Inferior parietal cortex (tissue), 1 donor: Measurements from ENCODE around the gene DCLRE1B.

Experiments
- DNase-seq: peaks from one replicate; pipeline ENCODE4 v3.0.0-alpha.2; 2016; ENCODE audit errors: extremely low spot score

Gene DCLRE1B

GRCh38 chr1:113904674-113905434 is at the start of gene DCLRE1B, which contains the start of gene AP4B1:
Gene DCLRE1B, plus strand, starts transcription at chr1:113905326. Its CDS starts 261 bp downstream, at chr1:113905587.
Gene AP4B1, minus strand, starts transcription at chr1:113904799. Its CDS starts 82 bp downstream, at chr1:113904717.
- DNase-seq = peak; percentile 98

DNA sequence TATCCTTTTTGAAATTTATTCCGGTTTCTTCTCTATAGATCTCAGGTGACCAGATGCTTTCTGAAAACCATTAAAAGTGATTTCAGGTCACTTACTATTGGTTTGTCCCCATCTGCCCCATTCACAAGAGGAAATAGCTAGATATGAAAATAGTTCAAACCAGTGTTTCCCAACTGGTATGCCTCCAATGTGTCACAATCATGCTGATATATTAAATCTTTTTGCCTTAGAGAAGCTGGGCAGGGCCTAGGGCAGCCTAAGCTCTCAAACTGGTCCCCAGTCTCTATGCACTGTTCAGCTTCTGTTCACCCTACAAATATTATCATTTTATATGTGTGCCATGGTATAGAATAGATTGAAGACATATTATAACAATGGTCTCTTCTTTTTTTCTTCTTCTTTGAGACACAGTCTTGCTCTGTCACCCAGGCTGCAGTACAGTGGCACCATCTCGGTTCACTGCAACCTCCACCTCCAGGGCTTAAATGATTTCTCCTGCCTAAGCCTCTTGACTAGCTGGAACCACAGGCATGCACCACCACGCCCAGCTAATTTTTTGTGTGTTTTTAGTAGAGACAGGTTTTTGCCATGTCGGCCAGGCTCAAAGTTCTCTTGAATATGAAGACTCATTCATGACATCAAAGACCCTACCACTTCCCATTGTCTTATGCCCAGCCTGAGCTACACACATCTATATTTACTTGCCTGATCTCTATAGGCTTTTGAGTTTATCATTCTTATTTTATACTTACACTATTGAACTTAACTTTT is 49.3 kb upstream of the DCLRE1B start:
- DNase-seq = no peak

- DNase-seq = no peak
Measured at GRCh38 chr1:113856401-113856790, 48.7 kb upstream of the DCLRE1B start.

DNA sequence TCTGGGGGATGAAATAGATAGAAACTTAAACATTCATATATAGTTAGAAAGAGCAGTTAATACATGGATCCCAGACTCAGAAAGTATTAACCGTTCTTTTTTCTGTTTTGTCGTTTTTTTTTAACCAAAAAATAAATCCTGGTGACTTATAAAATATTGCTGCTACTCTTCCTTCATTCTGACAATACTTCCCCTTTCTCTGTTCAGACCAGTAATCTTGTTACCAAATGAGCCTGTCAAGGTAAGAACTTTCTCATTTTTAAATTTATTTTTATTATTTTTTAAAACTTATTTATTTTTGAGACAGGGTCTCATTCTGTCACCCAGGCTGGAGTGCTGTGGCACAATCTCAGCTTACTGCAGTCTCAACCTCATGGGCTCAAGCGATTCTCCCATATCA is 47.4 kb upstream of the DCLRE1B start:
- no peak for DNase-seq

DNA sequence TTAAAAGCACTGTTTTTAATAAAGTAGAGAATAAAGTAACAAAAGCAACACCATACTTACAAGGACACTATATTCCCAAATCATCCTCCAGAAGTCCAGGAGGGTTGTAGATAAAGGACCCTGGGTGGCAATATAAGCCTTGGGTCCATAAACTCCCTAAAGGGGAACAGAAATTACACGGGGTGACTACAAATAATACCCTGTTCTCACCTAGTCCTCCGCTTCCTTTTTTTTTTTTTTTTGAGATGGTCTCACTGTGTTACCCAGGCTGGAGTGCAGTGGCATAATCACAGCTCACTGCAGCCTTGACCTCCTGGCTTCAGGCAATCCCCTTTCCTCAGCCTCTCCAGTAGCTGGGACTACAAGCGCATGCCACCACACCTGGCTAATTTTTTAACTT is 46.7 kb upstream of the DCLRE1B start:
- no peak for DNase-seq

- DNase-seq = no peak
Measured at GRCh38 chr1:113858982-113859381, 46.1 kb upstream of the DCLRE1B start.

DNA sequence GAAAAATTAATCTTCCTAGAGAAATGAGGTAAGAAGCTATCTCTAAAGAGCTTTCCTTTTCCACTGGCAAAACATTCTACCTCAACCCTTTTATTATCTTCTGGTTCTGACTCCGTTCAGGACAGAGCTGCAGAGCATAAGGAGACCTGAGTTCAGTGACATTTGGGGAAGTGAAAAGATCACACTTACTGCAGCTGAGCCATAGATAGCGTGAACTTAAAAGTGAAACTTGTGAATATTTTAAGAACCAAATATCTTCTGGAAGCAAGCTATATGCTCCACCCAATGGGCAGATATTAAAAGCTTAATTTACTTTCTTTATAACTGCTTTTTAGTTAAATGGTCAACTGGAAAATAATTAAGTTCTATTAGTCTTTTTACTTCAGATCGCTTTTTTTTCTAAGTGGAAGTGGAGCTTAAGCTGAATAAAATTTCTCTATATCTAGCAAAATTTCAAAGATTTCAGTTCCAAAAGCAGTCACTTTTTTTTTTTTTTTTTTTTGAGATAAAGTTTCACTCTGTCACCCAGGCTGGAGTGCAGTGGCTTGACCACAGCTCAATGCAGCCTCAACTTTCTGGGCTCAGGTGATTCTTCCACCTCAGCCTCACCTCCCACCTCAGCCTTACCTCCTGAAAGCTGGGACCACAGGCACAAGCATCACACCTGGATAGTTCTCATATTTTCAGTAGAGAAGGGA is 45.5 kb upstream of the DCLRE1B start:
- DNase-seq = no peak

DNA sequence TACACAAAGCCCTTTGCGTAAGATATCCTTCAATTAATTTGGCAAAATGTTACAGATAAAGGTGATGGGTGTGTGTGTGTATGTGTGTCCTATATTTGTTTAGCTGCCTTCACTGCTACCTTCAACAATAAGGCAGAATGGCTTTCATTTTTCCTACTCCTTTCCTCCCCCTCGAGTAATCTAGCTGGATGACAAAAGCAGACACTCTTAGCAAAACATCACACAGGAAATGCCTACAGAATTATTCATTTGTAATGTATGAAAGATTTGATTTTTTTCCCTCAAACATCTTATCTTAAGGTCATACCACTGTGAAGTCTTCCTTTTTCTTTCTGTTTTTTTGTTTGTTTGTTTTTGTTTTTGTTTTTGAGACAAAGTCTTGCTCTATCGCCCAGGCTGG is 44.2 kb upstream of the DCLRE1B start:
- no peak for DNase-seq

GRCh38 chr1:113861641-113862040 is 43.5 kb upstream of the DCLRE1B start:
- DNase-seq = no peak

DNA sequence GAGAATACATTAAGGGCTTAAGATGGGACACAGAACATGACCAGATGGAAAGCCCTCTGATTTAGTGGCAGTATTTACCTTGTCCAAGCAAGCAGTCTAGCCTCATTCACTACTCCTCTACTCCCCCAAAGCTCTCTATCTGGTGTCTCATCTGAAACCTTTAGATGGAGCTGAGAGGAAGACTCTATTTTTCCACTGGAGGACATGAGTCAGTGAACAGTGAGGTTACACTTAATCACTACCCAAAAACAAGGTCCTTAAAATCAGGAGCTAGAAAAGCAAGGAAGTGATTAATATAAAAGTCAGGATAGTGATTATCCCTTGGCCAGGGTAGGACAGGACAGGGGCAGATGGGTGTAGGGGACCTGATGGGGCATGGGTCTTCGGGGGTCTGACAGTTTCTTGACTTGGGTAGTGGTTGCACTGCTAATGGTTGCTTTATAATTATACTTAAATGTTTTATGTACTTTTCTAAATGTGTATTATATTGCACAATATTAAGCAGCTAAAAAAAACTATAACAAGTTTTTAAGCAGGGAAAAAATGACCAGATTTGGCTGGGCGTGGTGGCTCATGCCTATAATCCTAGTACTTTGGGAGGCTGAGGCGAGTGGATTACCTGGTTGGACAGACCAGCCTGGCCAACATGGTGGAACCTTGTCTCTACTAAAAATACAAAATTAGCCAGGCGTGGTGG is 36.6 kb upstream of the DCLRE1B start:
- no peak for DNase-seq

- no peak for DNase-seq
Measured at GRCh38 chr1:113870778-113871177, 34.3 kb upstream of the DCLRE1B start.

DNA sequence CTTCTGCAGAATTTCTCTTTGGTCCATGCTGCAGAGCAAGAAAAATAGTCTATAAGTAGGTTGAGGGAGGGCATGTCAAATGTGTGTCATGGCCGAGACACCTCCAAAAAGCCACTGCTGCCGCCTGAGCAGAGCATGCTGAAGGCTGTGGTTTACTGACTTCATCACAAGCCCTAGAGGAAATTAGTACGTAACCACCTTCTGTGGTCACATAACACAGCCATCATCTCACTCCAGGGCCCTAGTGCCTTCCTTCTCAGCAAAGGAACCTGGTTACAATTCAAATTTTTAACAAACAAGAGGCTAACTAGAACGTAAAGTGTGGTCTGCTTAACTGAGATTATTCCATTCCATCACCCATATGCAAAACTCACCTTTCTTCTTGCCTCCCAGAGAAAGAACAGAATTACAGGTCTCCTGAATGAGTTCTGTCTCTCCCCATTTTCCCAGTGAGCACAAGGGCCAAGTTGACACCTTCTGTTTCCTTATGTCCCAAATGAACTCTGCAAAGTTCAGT is 33.5 kb upstream of the DCLRE1B start, which contains the start of gene PTPN22:
Gene PTPN22, minus strand, starts transcription at position 116 of the 517 bp plus-strand sequence.
- peak; percentile 18 for DNase-seq

- DNase-seq = no peak
Measured at GRCh38 chr1:113872219-113872935, 32.7 kb upstream of the DCLRE1B start.

GRCh38 chr1:113874012-113874879 is 30.9 kb upstream of the DCLRE1B start:
- no peak for DNase-seq

- peak; percentile 17 for DNase-seq
Measured at GRCh38 chr1:113875714-113876113, 29.4 kb upstream of the DCLRE1B start.

GRCh38 chr1:113876176-113876575 is 28.9 kb upstream of the DCLRE1B start:
- DNase-seq = no peak

DNA sequence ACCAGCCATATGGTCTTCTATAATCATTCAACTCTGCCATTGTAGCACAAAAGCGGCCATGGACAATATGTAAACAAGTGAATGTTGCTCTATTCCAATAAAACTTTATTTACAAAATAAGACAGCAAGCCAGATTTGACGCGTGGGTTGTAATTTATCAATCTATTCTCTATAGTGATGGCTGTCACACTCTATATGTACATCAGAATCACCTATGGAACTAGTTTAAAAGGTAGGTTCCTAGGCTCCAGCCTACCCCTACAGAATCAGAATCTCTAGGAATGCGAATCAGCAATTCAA is 25.4 kb upstream of the DCLRE1B start:
- no peak for DNase-seq

- no peak for DNase-seq
Measured at GRCh38 chr1:113881661-113882060, 23.5 kb upstream of the DCLRE1B start.

- no peak for DNase-seq
Measured at GRCh38 chr1:113886417-113887401, 18.4 kb upstream of the DCLRE1B start.
